ENCODE data around the gene TRIM44. TPM values are rescaled to one million over a fixed set of nuclear protein-coding genes. Genes with fewer than 3 reads are reported as not detected.

The TRIM44 gene
- total RNA-seq, 3 donors from 2014 or later: 43.0 to 83.6 (median 43.9) TPM

- ATAC-seq (no peak), DNase-seq (no peak)
- no peaks in the 10 kb centered on the region for H3K9me3 ChIP-seq
- H3K4me1 ChIP-seq (ENCODE audit: low read depth): no peaks in the 10 kb centered on the region
- no peak for TF ChIP-seq CTCF (IDR thresholded peaks at IDR 0.05)
- H3K36me3 ChIP-seq (ENCODE audit: low read depth): no peaks in the 10 kb centered on the region
- H3K4me3 ChIP-seq: no peak overlapping the region
- intact Hi-C loops (cut with DNase I, micrococcal nuclease): no loop called here
These were observed 54.5 kb downstream of the TRIM44 start for GRCh38 chr11:35717043-35717442.

- no peak for ATAC-seq
- intact Hi-C loops (cut with DNase I, micrococcal nuclease): no loop called here
- Histone ChIP-seq H3K4me3 (no peak overlapping the region), H3K4me1 (ENCODE audit: low read depth) (no peaks in the 10 kb centered on the region), H3K36me3 (ENCODE audit: low read depth) (no peaks in the 10 kb centered on the region), H3K9me3 (no peaks in the 10 kb centered on the region)
- DNase-seq: no peak
- TF ChIP-seq CTCF (IDR thresholded peaks at IDR 0.05): no peak
These were observed 54.9 kb downstream of the TRIM44 start for GRCh38 chr11:35717520-35717919.

GRCh38 chr11:35721651-35722282, 59.2 kb downstream of the TRIM44 start:
- no peak for TF ChIP-seq CTCF (IDR thresholded peaks at IDR 0.05)

GRCh38 chr11:35722641-35723040, 60.1 kb downstream of the TRIM44 start:
- no peak for ATAC-seq
- H3K4me3 ChIP-seq: no peak overlapping the region
- H3K4me1 ChIP-seq (ENCODE audit: low read depth): no peaks in the 10 kb centered on the region
- no peak for DNase-seq
- no peaks in the 10 kb centered on the region for H3K36me3 ChIP-seq (ENCODE audit: low read depth)
- no peak for TF ChIP-seq CTCF (IDR thresholded peaks at IDR 0.05)
- intact Hi-C loops (cut with DNase I, micrococcal nuclease): no loop called here
- no peaks in the 10 kb centered on the region for H3K9me3 ChIP-seq

More at GRCh38 chr11:35721651-35722282, 59.2 kb downstream of the TRIM44 start:
- ATAC-seq (no peak), DNase-seq (no peak)
- Histone ChIP-seq H3K9me3 (no peaks in the 10 kb centered on the region), H3K4me3 (no peak overlapping the region), H3K4me1 (ENCODE audit: low read depth) (no peaks in the 10 kb centered on the region), H3K36me3 (ENCODE audit: low read depth) (no peaks in the 10 kb centered on the region)
- intact Hi-C loops (cut with DNase I, micrococcal nuclease): no loop called here

- no peaks in the 10 kb centered on the region for H3K36me3 ChIP-seq (ENCODE audit: low read depth)
- DNase-seq (no peak), ATAC-seq (peak; percentile 56)
- no peaks in the 10 kb centered on the region for H3K4me1 ChIP-seq (ENCODE audit: low read depth)
- TF ChIP-seq CTCF (IDR thresholded peaks at IDR 0.05): no peak
- H3K9me3 ChIP-seq: no peaks in the 10 kb centered on the region
- H3K4me3 ChIP-seq: no peak overlapping the region
- intact Hi-C loops (cut with DNase I, micrococcal nuclease): no loop called here
These were observed 60.9 kb downstream of the TRIM44 start for GRCh38 chr11:35723493-35723892.

GRCh38 chr11:35723913-35724312, 61.3 kb downstream of the TRIM44 start:
- Histone ChIP-seq H3K4me1 (ENCODE audit: low read depth) (no peaks in the 10 kb centered on the region), H3K36me3 (ENCODE audit: low read depth) (no peaks in the 10 kb centered on the region), H3K4me3 (no peak overlapping the region), H3K9me3 (no peaks in the 10 kb centered on the region)
- DNase-seq (no peak), ATAC-seq (no peak)
- TF ChIP-seq CTCF (IDR thresholded peaks at IDR 0.05): no peak
- intact Hi-C loops (cut with DNase I, micrococcal nuclease): no loop called here
